Activated CD8-positive, alpha-beta memory T cell treated with anti-CD3 and anti-CD28 coated beads, Interleukin-2, amount 50 U/mL, for 1 hour (primary cell): ENCODE measurements around the gene LRRC3.

Experiments used
- DNase-seq: peaks from one replicate; pipeline ENCODE4 v3.0.0-alpha.2; 2020; ENCODE audit errors: extremely low read depth

The LRRC3 gene

GRCh38 chr21:44511219-44511937 lies 56.1 kb downstream of the LRRC3 start:
- DNase-seq: no peak
